ENCODE measurements around the gene LCNL1. TPM values are rescaled to one million over a fixed set of nuclear protein-coding genes. Genes with fewer than 3 reads are reported as not detected.
A peak's percentile ranks its signal among the peaks of the same experiment; 100 is the strongest.

The LCNL1 gene
- total and polyA plus RNA-seq, 2 of the 13 experiments (the other 11 are each of a cell fraction or from before 2014, with no cell fraction given): not detected

GRCh38 chr9:137026384-137026783, 43.6 kb downstream of the LCNL1 start:
- no TSS peak for BruUV-seq (replicated peaks)
- WGBS (ENCODE audit: low lambda C conversion rate): 67% methylated on average over 2 of the region's 2 CpGs
- H3K4me3 ChIP-seq (replicated peaks in 1 of 3; ENCODE audit: insufficient read depth in 1 of 3, low read depth in 2 of 3, low read length in 3 of 3): no peak overlapping the region; a peak in 1 of 6 replicates
- TF ChIP-seq CBX2 (IDR thresholded peaks at IDR 0.05; ENCODE audit: low read depth, low read length) (no peak), CBX2 (CRISPR knock-in tag; IDR thresholded peaks at IDR 0.05; ENCODE audit: low read depth) (no peak), RORA (CRISPR knock-in tag; IDR thresholded peaks at IDR 0.05) (no peak), ZNF746 (CRISPR knock-in tag; IDR thresholded peaks at IDR 0.05) (no peak), ATF2 (CRISPR knock-in tag; IDR thresholded peaks at IDR 0.05) (no peak), ZNF687 (CRISPR knock-in tag; IDR thresholded peaks at IDR 0.05) (no peak), ZNF354B (CRISPR knock-in tag; IDR thresholded peaks at IDR 0.05) (no peak), PHF5A (CRISPR knock-in tag; IDR thresholded peaks at IDR 0.05; ENCODE audit: low read depth, unreplicated experiment) (no peak), PRDM4 (CRISPR knock-in tag; IDR thresholded peaks at IDR 0.05; ENCODE audit: borderline replicate concordance) (no peak), ZNF737 (CRISPR knock-in tag; IDR thresholded peaks at IDR 0.05; ENCODE audit: borderline replicate concordance) (no peak), SCMH1 (CRISPR knock-in tag; IDR thresholded peaks at IDR 0.05; ENCODE audit: borderline replicate concordance) (no peak), PAWR (CRISPR knock-in tag; IDR thresholded peaks at IDR 0.05; ENCODE audit: borderline replicate concordance) (no peak), RBAK (CRISPR knock-in tag; IDR thresholded peaks at IDR 0.05) (no peak), ETV5 (CRISPR knock-in tag; IDR thresholded peaks at IDR 0.05; ENCODE audit: borderline replicate concordance) (no peak), ZNF530 (CRISPR knock-in tag; IDR thresholded peaks at IDR 0.05; ENCODE audit: low read depth) (no peak), ZNF576 (CRISPR knock-in tag; IDR thresholded peaks at IDR 0.05) (no peak)

More at GRCh38 chr9:137026384-137026783, 43.6 kb downstream of the LCNL1 start:
- intact Hi-C loops (cut with micrococcal nuclease; ENCODE audit: unreplicated experiment): no loop called here
- Histone ChIP-seq H3K79me2 (ENCODE audit: insufficient read depth, low read length) (no peaks in the 10 kb centered on the region), H3K4me1 (ENCODE audit: insufficient read depth, low read length) (peaks cover 86% of the 10 kb centered on the region), H3K27ac (ENCODE audit: extremely low read length, insufficient read depth, low read length) (no peak overlapping the region), H2AFZ (ENCODE audit: low read length) (no peak overlapping the region), H3K9me3 (ENCODE audit: low read length) (no peaks in the 10 kb centered on the region), H3K27me3 (ENCODE audit: control insufficient read depth in 1 of 2, insufficient read depth in 2 of 2, low read length in 2 of 2) (peaks cover 0 to 16% of the 10 kb centered on the region in 2 experiments; a peak in 2 of 5 replicates), H3K36me3 (replicated peaks in 1 of 2; ENCODE audit: control insufficient read depth in 1 of 2, insufficient read depth in 2 of 2, low read length in 2 of 2) (no peaks in the 10 kb centered on the region), H4K20me1 (ENCODE audit: insufficient read depth, low read length) (no peaks in the 10 kb centered on the region), H3K9ac (ENCODE audit: insufficient read depth, low read depth, low read length) (no peak overlapping the region), H3K4me2 (ENCODE audit: low read depth, low read length) (peak overlapping the region; percentile 84)
- POLR2A ChIA-PET: no interaction called here
- ATAC-seq (no peak), FAIRE-seq (no peak), DNase-seq (ENCODE audit: low spot score) (no peak)
- in situ Hi-C loops (cut with HindIII; ENCODE audit: extremely low pct_ligation_motif_present, low pct_unique_long_range_greater_than_20kb): no loop called here
- CTCF ChIA-PET (ENCODE audit: low intra/inter-chr PET ratio, low total read pairs): no interaction called here
